Dendritic cell treated with granulocyte-macrophage colony-stimulating factor and Interleukin-4, amounts not matched to agents 40 ng/mL and 50 ng/mL, for 4 days (primary cell): Measurements from ENCODE around the gene UGT1A1.
"Not testable (repeated sequence)": the region's sequence is repeated elsewhere in the genome, so short reads cannot be mapped to it uniquely, and the experiment has no call there.

Experiments
- H3K27ac Mint-ChIP-seq: one replicate; pipeline ENCODE4 v1.8.0; 2022; ENCODE audit warnings: mild to moderate bottlenecking, mixed read lengths
- H3K27me3 Mint-ChIP-seq: one replicate; pipeline ENCODE4 v1.8.0; 2022; ENCODE audit warnings: mild to moderate bottlenecking, mixed read lengths
- H3K36me3 Mint-ChIP-seq: one replicate; pipeline ENCODE4 v1.8.0; 2022; ENCODE audit warnings: low read depth, mixed read lengths
- H3K4me1 Mint-ChIP-seq: one replicate; pipeline ENCODE4 v1.8.0; 2022; ENCODE audit warnings: low read depth, mixed read lengths
- H3K4me3 Mint-ChIP-seq: one replicate; pipeline ENCODE4 v1.8.0; 2022; ENCODE audit warnings: mild to moderate bottlenecking, moderate library complexity, mixed read lengths
- H3K9me3 Mint-ChIP-seq: one replicate; pipeline ENCODE4 v1.8.0; 2022; ENCODE audit warnings: mixed read lengths
- intact Hi-C: fragments of 100-400 bp; cut with micrococcal nuclease; formaldehyde crosslinking; loops from one replicate; pipeline ENCODE4 v1.15.0; 2022

The UGT1A1 gene

DNA sequence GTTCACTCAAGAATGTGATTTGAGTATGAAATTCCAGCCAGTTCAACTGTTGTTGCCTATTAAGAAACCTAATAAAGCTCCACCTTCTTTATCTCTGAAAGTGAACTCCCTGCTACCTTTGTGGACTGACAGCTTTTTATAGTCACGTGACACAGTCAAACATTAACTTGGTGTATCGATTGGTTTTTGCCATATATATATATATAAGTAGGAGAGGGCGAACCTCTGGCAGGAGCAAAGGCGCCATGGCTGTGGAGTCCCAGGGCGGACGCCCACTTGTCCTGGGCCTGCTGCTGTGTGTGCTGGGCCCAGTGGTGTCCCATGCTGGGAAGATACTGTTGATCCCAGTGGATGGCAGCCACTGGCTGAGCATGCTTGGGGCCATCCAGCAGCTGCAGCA, at the start of gene UGT1A1:
Gene UGT1A1, plus strand, starts transcription at position 228 of the 400 bp plus-strand sequence. Its CDS starts 18 bp downstream, at position 246.
- intact Hi-C loops: no loop called here
- Mint-ChIP-seq H3K36me3 (no peaks in the 10 kb centered on the region), H3K4me1 (no peaks in the 10 kb centered on the region), H3K9me3 (no peaks in the 10 kb centered on the region), H3K27ac (no peak within 1 kb of the TSS), H3K27me3 (peaks cover 7% of the 10 kb centered on the region), H3K4me3 (no peak within 1 kb of the TSS)

DNA sequence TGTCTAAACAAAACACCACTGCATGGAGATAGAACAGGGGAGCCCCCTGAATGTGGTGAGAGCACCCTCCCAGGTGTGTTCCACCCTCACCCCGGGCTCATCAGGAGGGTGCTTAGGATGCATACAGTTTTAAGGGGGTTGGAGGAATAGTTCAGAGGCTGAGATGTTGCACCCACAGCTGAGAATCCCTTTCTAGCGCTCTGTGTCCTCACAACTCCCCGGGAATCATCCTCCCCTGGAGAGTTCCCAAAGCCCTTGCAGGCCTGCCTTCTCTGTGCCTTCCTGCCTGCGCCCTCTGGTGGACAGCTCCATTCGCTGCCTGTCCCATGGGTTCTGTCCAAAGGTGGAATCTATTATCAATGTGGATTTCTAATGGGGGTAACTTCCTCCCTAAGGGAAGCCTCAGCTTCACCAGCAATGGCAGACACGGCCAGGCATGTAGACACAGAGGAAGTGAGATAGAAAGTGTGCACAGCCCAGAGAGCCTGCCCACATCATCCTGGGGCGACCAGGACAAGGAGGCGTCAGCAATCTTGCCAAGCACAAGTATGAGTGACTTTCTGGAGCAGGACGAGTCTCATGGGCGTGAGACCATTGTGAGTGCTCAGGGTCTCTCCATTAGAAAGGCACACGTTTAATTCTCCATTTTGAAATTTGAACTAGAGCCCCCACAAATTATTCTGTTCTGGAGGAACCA, 48.6 kb upstream of the UGT1A1 start:
- no peaks in the 10 kb centered on the region for H3K36me3 Mint-ChIP-seq
- no peaks in the 10 kb centered on the region for H3K4me1 Mint-ChIP-seq
- no peak overlapping the region for H3K27ac Mint-ChIP-seq
- no peaks in the 10 kb centered on the region for H3K9me3 Mint-ChIP-seq
- no peak overlapping the region for H3K4me3 Mint-ChIP-seq
- H3K27me3 Mint-ChIP-seq: peaks cover 5% of the 10 kb centered on the region
- intact Hi-C loops: no loop called here

DNA sequence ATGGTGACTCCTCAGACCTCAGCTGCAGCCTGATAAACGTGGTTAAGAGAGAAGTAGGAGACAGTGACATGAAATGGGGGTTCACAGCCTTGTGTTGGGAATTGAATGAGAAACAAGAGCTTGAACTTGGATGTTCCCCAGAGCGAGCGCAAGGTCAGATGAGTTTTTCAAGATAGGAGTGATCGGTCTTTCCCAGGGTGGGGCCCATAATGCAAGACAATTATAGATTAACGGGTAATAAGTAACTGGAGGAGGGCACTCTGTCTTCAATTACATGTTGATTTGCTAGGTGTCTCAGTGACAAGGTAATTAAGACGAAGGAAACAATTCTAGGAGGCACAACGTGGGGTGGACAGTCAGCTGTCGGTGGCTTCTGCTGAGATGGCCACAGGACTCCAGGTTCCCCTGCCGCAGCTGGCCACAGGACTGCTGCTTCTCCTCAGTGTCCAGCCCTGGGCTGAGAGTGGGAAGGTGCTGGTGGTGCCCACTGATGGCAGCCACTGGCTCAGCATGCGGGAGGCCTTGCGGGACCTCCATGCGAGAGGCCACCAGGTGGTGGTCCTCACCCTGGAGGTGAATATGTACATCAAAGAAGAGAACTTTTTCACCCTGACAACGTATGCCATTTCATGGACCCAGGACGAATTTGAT, 47.3 kb upstream of the UGT1A1 start, which contains the start of gene UGT1A5:
Gene UGT1A5, plus strand, starts transcription at position 297 of the 651 bp plus-strand sequence. Its CDS starts 85 bp downstream, at position 382.
- Mint-ChIP-seq H3K4me1 (no peaks in the 10 kb centered on the region), H3K9me3 (no peaks in the 10 kb centered on the region), H3K36me3 (no peaks in the 10 kb centered on the region), H3K27me3 (peaks cover 4% of the 10 kb centered on the region), H3K27ac (no peak within 1 kb of the TSS), H3K4me3 (no peak within 1 kb of the TSS)
- intact Hi-C loops: no loop called here

DNA sequence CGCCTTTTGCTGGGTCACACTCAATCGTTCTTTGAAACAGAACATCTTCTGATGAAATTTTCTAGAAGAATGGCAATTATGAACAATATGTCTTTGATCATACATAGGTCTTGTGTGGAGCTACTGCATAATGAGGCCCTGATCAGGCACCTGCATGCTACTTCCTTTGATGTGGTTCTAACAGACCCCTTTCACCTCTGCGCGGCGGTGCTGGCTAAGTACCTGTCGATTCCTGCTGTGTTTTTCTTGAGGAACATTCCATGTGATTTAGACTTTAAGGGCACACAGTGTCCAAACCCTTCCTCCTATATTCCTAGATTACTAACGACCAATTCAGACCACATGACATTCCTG, 46.8 kb upstream of the UGT1A1 start:
- intact Hi-C loops: no loop called here
- Mint-ChIP-seq H3K4me1 (no peaks in the 10 kb centered on the region), H3K9me3 (no peaks in the 10 kb centered on the region), H3K4me3 (no peak overlapping the region), H3K27ac (no peak overlapping the region), H3K36me3 (no peaks in the 10 kb centered on the region), H3K27me3 (peaks cover 4% of the 10 kb centered on the region)

DNA sequence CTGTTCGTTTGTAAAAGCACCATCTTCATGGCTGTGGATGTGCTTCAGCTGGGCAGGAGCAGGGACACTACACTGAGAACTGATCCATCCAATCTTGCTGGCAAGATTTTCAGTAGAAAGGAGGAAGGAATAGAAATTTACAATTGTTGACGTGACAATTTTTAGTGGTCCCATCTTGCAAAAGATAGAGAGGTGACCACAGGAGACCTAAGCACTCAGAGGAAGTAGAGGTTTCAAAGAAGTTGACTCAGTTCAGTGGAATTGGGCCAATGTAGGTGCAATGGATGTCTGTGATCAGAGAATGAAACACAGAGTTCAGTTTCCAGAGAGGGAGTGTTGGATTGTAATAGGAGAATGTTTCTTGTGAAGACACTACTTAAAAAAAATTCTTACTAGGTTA, 45.9 kb upstream of the UGT1A1 start:
- Mint-ChIP-seq H3K27me3 (peaks cover 5% of the 10 kb centered on the region), H3K9me3 (no peaks in the 10 kb centered on the region)
- intact Hi-C loops: no loop called here

DNA sequence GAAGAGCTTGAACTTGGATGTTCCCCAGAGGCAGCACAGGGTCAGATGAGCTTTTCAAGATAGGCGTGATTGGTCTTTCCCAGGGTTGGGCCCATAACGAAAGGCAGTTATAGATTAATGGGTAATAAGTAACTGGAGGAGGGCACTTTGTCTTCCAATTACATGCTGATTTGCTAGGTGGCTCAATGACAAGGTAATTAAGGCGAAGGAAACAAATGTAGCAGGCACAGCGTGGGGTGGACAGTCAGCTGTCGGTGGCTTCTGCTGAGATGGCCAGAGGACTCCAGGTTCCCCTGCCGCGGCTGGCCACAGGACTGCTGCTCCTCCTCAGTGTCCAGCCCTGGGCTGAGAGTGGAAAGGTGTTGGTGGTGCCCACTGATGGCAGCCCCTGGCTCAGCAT, 41.5 kb upstream of the UGT1A1 start, which contains the start of gene UGT1A4:
Gene UGT1A4, plus strand, starts transcription at position 185 of the 400 bp plus-strand sequence. Its CDS starts 85 bp downstream, at position 270.
- Mint-ChIP-seq H3K27me3 (peaks cover 5% of the 10 kb centered on the region), H3K27ac (no peak within 1 kb of the TSS), H3K36me3 (no peaks in the 10 kb centered on the region), H3K9me3 (no peaks in the 10 kb centered on the region), H3K4me1 (no peaks in the 10 kb centered on the region), H3K4me3 (no peak within 1 kb of the TSS)
- intact Hi-C loops: no loop called here

More for the DNA sequence above, 45.9 kb upstream of the UGT1A1 start:
- Mint-ChIP-seq H3K36me3 (no peaks in the 10 kb centered on the region), H3K27ac (no peak overlapping the region), H3K4me3 (no peak overlapping the region), H3K4me1 (no peaks in the 10 kb centered on the region)

DNA sequence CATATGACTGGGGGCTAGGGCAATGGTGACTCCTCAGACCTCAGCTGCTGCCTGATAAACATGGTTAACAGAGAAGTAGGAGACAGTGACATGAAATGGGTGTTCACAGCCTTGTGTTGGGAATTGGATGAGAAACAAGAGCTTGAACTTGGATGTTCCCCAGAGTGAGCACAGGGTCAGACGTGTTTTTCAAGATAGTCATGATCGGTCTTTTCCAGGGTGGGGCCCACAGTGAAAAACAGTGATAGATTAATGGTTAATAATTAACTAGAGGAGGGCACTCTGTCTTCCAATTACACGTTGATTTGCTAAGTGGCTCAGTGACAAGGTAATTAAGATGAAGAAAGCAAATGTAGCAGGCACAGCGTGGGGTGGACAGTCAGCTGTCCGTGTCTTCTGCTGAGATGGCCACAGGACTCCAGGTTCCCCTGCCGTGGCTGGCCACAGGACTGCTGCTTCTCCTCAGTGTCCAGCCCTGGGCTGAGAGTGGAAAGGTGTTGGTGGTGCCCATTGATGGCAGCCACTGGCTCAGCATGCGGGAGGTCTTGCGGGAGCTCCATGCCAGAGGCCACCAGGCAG, 31.3 kb upstream of the UGT1A1 start, which contains the start of gene UGT1A3:
Gene UGT1A3, plus strand, starts transcription at position 320 of the 579 bp plus-strand sequence. Its CDS starts 85 bp downstream, at position 405.
- H3K4me1 Mint-ChIP-seq: no peaks in the 10 kb centered on the region
- H3K27me3 Mint-ChIP-seq: peaks cover 3% of the 10 kb centered on the region
- intact Hi-C loops: no loop called here
- no peaks in the 10 kb centered on the region for H3K36me3 Mint-ChIP-seq
- no peak within 1 kb of the TSS for H3K27ac Mint-ChIP-seq
- no peak within 1 kb of the TSS for H3K4me3 Mint-ChIP-seq
- H3K9me3 Mint-ChIP-seq: no peaks in the 10 kb centered on the region

DNA sequence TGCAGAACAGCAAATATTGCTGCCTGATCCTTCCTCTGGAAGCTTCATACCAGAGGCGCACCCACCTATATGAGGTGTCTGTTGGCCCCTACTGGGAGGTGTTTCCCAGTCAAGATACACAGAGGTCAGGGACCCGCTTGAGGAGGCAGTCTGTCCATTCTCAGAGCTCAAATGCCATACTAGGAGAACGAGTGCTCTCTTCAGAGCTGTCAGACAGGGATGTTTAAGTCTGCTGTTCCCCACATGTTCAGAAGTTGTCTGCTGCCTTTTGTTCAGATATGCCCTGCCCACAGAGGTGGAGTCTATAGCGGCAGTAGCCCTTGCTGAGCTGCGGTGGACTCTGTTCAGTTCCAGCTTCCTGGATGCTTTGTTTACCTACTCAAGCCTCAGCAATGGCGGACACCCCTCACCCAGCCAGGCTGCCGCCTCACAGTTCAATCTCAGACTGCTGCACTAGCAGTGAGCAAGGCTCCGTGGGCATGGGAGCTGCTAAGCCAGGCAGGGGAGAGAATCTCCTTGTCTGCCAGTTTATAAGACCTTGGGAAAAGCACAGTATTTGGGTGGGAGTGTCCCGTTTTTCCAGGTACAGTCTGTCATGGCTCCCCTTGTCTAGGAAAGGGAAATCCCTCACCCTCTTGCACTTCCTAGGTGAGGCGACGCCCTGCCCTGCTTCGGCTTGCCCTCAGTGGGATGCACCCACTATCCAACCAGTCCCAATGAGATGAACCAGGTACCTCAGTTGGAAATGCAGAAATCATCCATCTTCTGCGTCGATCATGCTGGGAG, 23.0 kb upstream of the UGT1A1 start:
- intact Hi-C loops, H3K27ac Mint-ChIP-seq, H3K9me3 Mint-ChIP-seq, H3K27me3 Mint-ChIP-seq, H3K4me3 Mint-ChIP-seq, H3K4me1 Mint-ChIP-seq, H3K36me3 Mint-ChIP-seq: not testable (repeated sequence)

DNA sequence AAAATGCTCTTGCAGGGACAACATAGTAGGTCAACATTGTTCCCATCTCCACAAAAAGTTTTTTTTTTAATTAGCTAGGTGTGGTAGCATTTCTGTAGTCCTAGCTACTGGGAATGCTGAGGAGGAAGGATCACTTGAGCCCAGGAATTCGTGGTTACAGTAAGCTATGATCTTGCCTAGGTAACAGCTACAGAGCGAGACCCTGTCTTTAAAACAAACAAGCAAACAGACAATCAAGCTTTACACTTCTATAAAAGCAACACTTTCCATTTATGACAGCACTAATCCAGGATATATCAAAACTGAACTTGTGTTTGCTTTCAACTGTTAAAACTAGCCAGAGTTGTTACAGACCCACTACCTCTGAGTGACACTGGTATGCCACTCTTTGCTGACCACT, 19.2 kb upstream of the UGT1A1 start:
- H3K4me3 Mint-ChIP-seq: no peak overlapping the region
- peaks cover 2% of the 10 kb centered on the region for H3K27me3 Mint-ChIP-seq
- H3K4me1 Mint-ChIP-seq: no peaks in the 10 kb centered on the region
- no peak overlapping the region for H3K27ac Mint-ChIP-seq
- intact Hi-C loops: no loop called here
- no peaks in the 10 kb centered on the region for H3K36me3 Mint-ChIP-seq
- no peaks in the 10 kb centered on the region for H3K9me3 Mint-ChIP-seq

DNA sequence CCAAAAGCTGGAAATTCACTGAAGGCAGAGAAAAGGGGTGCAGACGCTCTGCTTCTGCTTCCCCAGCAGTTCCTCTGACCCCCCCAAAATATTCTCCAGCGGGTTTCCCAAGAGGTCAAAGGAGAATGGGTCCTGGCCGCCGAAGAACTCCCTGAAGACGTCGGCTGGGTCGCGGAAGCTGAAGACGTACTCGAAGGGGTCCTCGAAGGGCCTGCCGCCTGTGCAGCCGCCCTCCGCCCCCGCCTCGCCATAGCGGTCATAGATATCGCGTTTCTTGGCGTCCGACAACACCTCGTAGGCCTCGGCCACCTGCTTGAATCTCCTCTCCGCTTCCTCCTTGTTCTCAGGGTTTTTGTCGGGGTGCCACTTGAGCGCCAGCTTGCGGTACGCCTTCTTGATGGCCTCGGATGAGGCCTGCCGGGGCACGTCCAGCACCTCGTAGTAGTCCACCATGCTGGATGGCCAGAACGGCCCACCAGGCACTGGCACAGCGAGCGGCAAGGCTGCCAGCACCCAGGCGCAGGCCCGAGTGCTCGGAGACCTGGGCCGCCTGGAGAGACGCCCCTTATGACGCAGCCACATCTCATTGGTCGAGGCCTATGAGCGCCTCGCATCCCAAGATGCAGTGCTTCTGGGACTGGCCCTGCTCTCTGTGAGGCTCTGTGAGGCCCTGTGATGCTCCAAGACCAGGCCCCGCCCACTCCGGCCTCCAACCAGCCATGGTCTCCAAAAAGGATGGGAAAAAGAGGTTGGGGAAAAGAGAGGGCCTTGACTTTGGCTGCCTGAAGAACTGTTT, 16.4 kb upstream of the UGT1A1 start:
- H3K9me3 Mint-ChIP-seq: no peaks in the 10 kb centered on the region
- H3K27me3 Mint-ChIP-seq: peaks cover 6% of the 10 kb centered on the region
- no peak overlapping the region for H3K4me3 Mint-ChIP-seq
- H3K27ac Mint-ChIP-seq: no peak overlapping the region
- intact Hi-C loops: no loop called here
- no peaks in the 10 kb centered on the region for H3K4me1 Mint-ChIP-seq
- no peaks in the 10 kb centered on the region for H3K36me3 Mint-ChIP-seq

DNA sequence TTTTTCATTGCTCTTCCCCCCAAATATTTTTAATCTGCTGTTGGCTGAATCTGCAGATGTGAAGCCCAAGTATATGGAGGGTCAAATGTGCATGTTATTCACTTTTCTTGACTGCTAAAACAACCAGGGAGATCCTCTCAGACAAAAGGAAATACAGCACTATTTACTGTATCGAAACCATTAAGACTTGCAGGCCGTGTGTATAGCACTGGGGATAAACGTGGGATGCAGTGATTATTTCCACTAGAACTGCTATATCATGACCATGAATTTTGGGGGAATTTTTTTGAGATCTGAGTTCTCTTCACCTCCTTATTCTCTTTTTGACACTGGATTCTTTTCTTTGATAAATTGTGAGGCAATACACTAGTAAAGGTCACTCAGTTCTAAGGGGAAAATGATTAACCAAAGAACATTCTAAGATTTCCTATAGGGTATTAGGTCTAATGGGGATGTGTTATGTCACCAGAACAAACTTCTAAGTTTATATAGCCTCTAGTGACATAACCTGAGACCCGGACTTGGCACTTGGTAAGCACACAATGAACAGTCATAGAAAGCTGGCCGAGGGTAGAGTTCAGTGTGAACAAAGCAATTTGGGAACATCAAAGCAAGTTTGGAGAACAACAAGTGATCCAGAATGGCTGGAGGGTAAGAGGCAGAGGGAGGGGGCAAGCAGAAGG, 14.9 kb upstream of the UGT1A1 start:
- peaks cover 10% of the 10 kb centered on the region for H3K9me3 Mint-ChIP-seq
- no peaks in the 10 kb centered on the region for H3K36me3 Mint-ChIP-seq
- H3K4me3 Mint-ChIP-seq: no peak overlapping the region
- peaks cover 6% of the 10 kb centered on the region for H3K27me3 Mint-ChIP-seq
- intact Hi-C loops: no loop called here
- H3K27ac Mint-ChIP-seq: no peak overlapping the region
- H3K4me1 Mint-ChIP-seq: no peaks in the 10 kb centered on the region

DNA sequence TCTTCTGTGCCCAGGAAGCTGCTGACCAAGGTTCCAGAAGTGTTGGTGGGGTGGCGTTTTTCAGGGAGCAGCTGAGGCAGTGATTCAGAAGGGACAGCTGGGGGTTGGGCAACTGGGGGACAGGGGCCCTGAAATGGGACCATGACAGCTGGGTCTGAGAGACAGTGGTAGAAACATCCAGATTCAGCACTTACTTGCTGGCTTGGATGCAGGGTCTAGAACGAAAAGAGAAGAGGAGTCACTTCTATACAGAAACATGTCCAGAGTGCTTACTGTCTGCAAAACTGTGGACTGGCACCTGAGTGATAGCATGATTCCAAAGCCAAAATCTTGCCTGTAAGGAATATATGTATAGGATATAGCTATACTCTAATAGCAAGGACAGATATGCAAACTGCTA, 14.2 kb upstream of the UGT1A1 start:
- H3K36me3 Mint-ChIP-seq, H3K27ac Mint-ChIP-seq, H3K4me3 Mint-ChIP-seq: not testable (repeated sequence)

More for the DNA sequence above, 14.2 kb upstream of the UGT1A1 start:
- H3K9me3 Mint-ChIP-seq: peaks cover 16% of the 10 kb centered on the region
- intact Hi-C loops, H3K27me3 Mint-ChIP-seq, H3K4me1 Mint-ChIP-seq: not testable (repeated sequence)
